ENCODE data around the gene SLC34A1. TPM values are rescaled to one million over a fixed set of nuclear protein-coding genes. Genes with fewer than 3 reads are reported as not detected.

SLC34A1 gene
- total RNA-seq, 1 experiment from 2014 or later, result 0.19 TPM

DNA sequence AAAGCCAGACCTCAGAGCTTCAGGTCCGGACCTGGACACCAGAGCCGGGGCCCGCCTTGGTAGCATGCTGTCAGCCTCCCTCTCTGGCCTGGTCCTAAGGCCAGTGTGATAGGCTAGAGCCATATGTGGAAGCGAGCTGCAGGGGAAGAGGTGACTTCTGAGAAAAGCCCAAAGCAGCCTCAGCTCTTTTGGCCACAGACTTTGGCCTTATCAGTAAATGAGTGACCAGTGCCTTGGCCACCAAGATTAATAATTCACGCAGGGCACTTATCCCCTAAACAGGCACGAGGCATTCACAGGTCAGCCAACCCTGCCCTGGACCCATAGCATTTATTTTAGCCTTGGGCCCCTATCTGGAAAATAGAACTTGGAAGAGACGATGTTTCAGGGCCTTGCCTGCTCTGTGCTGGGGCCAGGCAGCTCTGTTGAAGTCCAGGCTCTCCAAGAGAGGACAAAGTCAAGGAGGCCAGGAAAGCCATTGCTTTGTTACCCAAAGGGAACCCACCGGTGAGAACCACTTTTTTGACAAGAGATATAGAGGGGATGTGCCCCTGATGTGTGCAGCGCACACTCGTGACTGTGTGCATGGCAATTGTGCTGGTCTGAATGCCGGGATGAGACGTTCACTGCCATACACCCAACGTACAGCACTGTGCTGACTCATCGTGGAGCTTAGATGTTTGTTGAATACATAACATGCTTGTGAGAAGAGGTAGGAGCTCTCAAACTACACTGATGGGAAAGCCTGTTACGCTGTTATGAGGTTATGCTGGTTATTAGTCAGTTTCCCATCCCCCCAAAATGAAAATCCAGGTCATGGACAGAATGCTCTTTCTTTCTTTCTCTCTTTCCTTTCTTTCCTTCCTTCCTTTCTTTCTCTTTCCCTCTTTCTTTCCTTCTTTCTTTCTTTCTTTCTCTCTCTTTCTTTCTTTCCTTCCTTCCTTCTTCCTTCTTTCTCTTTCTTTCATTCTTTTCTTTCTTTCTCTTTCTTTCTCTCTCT, 5.0 kb upstream of the SLC34A1 start:
- Mint-ChIP-seq H3K36me3 (ENCODE audit: insufficient read depth, unreplicated experiment) (peaks cover 22% of the 10 kb centered on the region), H3K4me1 (ENCODE audit: low read depth, unreplicated experiment) (peaks cover 49% of the 10 kb centered on the region), H3K9me3 (ENCODE audit: low read depth, unreplicated experiment) (no peaks in the 10 kb centered on the region), H3K27me3 (ENCODE audit: unreplicated experiment) (no peaks in the 10 kb centered on the region), H3K27ac (ENCODE audit: unreplicated experiment) (peak overlapping the region; percentile 90), H3K4me3 (ENCODE audit: low read depth, unreplicated experiment) (peak overlapping the region; percentile 49)
- TF ChIP-seq, protein P1, sequence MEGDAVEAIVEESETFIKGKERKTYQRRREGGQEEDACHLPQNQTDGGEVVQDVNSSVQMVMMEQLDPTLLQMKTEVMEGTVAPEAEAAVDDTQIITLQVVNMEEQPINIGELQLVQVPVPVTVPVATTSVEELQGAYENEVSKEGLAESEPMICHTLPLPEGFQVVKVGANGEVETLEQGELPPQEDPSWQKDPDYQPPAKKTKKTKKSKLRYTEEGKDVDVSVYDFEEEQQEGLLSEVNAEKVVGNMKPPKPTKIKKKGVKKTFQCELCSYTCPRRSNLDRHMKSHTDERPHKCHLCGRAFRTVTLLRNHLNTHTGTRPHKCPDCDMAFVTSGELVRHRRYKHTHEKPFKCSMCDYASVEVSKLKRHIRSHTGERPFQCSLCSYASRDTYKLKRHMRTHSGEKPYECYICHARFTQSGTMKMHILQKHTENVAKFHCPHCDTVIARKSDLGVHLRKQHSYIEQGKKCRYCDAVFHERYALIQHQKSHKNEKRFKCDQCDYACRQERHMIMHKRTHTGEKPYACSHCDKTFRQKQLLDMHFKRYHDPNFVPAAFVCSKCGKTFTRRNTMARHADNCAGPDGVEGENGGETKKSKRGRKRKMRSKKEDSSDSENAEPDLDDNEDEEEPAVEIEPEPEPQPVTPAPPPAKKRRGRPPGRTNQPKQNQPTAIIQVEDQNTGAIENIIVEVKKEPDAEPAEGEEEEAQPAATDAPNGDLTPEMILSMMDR (IDR thresholded peaks at IDR 0.05; ENCODE audit: unreplicated experiment), result no peak
- TSS peak; percentile 65 for BruUV-seq (replicated peaks)
- CTCF ChIA-PET, result interaction anchor here (0.6 to 3.2 kb wide), 11 partner anchors 9 to 292 kb away, joined by 3 to 56 read pairs (median 5); partner anchors contain the start of gene LMAN2
- intact Hi-C loops (cut with micrococcal nuclease; ENCODE audit: unreplicated experiment), result no loop called here
- DNase-seq, result peak; percentile 67

DNA sequence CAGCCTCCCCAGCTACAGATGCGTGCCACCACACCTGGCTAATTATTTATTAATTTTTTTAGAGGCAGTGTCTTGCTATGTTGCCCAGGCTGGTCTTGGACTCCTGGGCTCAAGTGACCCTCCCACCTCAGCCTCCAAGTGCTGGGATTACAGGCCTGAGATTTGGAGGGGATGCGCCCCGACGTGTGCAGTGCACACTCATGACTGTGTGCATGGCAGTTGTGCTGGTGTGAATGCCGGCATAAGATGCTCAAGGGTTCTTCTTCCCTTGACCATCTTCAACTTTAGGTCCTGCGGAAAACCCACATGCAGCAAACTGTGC, 3.5 kb upstream of the SLC34A1 start:
- CTCF ChIA-PET, result interaction anchor here (0.8 to 3.2 kb wide), 2 partner anchors 9 to 16 kb away, joined by 7 to 56 read pairs; no protein-coding TSS in a partner anchor
- intact Hi-C loops (cut with micrococcal nuclease; ENCODE audit: unreplicated experiment), result no loop called here
- DNase-seq, result no peak
- TF ChIP-seq, protein P1 (IDR thresholded peaks at IDR 0.05; ENCODE audit: unreplicated experiment), result no peak
- Mint-ChIP-seq H3K36me3 (ENCODE audit: insufficient read depth, unreplicated experiment) (peaks cover 22% of the 10 kb centered on the region), H3K27ac (ENCODE audit: unreplicated experiment) (no peak overlapping the region), H3K27me3 (ENCODE audit: unreplicated experiment) (no peaks in the 10 kb centered on the region), H3K4me3 (ENCODE audit: low read depth, unreplicated experiment) (no peak overlapping the region), H3K9me3 (ENCODE audit: low read depth, unreplicated experiment) (no peaks in the 10 kb centered on the region), H3K4me1 (ENCODE audit: low read depth, unreplicated experiment) (peaks cover 49% of the 10 kb centered on the region)
- BruUV-seq (replicated peaks), result no TSS peak

DNA sequence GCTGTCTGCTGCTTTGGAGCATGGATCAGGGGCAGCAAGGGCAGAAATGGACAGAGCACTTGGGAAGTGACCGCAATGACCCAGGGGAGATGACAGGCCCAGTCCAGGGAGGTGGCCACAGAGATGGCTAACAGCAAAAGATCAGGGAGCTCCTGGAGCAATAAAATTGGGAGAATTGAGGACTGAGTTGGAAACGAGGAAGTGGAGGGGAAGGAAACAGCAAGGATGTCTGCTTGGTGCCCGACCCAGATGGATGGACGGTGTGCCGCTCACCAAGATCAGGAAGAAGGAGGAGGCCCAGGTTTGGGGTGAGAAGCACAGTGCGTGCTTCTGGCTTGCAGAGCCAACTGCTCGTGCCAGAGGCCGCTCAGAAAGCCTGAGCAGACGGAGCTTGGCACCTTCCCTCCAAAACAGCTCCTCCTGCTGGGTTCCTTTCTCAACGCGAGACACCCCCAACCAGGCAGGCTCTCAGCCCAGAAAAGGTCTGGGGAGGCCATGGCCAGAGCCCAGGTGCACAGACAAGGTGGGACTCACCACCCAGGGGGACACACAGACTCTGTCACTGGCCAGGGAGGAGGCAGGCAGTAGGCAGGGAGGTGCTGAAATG, 1.7 kb upstream of the SLC34A1 start:
- BruUV-seq (replicated peaks), result no TSS peak
- Mint-ChIP-seq H3K4me1 (ENCODE audit: low read depth, unreplicated experiment) (peaks cover 39% of the 10 kb centered on the region), H3K27me3 (ENCODE audit: unreplicated experiment) (no peaks in the 10 kb centered on the region), H3K9me3 (ENCODE audit: low read depth, unreplicated experiment) (no peaks in the 10 kb centered on the region), H3K36me3 (ENCODE audit: insufficient read depth, unreplicated experiment) (peaks cover 17% of the 10 kb centered on the region), H3K27ac (ENCODE audit: unreplicated experiment) (no peak overlapping the region), H3K4me3 (ENCODE audit: low read depth, unreplicated experiment) (no peak overlapping the region)
- no peak for DNase-seq
- TF ChIP-seq, protein P1 (IDR thresholded peaks at IDR 0.05; ENCODE audit: unreplicated experiment), result no peak
- intact Hi-C loops (cut with micrococcal nuclease; ENCODE audit: unreplicated experiment), result no loop called here
- CTCF ChIA-PET, result interaction anchor here (0.6 kb wide), 3 partner anchors 67 to 257 kb away, joined by 3 to 6 read pairs (median 3); no protein-coding TSS in a partner anchor

DNA sequence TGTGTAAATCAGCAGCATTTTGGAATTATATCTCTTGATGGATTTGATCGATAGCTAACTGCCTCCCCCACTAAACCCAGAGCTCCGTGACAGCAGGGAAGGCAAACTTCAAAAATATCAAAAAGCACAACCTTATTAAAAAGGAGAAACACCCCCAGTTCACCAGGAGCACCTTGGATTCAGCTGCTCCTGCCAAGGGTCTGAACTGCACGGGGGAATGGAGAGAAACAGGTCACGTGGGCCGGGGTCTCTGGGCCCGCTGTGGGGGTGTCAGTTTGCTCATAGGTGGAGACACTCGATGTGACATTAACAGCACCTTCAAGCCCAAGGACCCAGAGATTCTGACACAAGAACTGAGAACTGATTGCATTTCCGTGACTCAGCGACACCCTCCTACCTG, 1.1 kb upstream of the SLC34A1 start:
- Mint-ChIP-seq H3K4me1 (ENCODE audit: low read depth, unreplicated experiment) (peaks cover 36% of the 10 kb centered on the region), H3K27me3 (ENCODE audit: unreplicated experiment) (no peaks in the 10 kb centered on the region), H3K9me3 (ENCODE audit: low read depth, unreplicated experiment) (no peaks in the 10 kb centered on the region), H3K36me3 (ENCODE audit: insufficient read depth, unreplicated experiment) (peaks cover 17% of the 10 kb centered on the region), H3K4me3 (ENCODE audit: low read depth, unreplicated experiment) (no peak overlapping the region), H3K27ac (ENCODE audit: unreplicated experiment) (no peak overlapping the region)
- no TSS peak for BruUV-seq (replicated peaks)
- TF ChIP-seq, protein P1 (IDR thresholded peaks at IDR 0.05; ENCODE audit: unreplicated experiment), result no peak
- DNase-seq, result no peak
- intact Hi-C loops (cut with micrococcal nuclease; ENCODE audit: unreplicated experiment), result no loop called here
- CTCF ChIA-PET, result no interaction called here

Measured in Calu3 (cell line).